GDM1 (cell line): ENCODE results near the gene PNPLA3.

Source experiments
- DNase-seq: peaks from one replicate; lab custom pipeline; 2025; lab: John Stamatoyannopoulos, UW

The PNPLA3 gene

DNA sequence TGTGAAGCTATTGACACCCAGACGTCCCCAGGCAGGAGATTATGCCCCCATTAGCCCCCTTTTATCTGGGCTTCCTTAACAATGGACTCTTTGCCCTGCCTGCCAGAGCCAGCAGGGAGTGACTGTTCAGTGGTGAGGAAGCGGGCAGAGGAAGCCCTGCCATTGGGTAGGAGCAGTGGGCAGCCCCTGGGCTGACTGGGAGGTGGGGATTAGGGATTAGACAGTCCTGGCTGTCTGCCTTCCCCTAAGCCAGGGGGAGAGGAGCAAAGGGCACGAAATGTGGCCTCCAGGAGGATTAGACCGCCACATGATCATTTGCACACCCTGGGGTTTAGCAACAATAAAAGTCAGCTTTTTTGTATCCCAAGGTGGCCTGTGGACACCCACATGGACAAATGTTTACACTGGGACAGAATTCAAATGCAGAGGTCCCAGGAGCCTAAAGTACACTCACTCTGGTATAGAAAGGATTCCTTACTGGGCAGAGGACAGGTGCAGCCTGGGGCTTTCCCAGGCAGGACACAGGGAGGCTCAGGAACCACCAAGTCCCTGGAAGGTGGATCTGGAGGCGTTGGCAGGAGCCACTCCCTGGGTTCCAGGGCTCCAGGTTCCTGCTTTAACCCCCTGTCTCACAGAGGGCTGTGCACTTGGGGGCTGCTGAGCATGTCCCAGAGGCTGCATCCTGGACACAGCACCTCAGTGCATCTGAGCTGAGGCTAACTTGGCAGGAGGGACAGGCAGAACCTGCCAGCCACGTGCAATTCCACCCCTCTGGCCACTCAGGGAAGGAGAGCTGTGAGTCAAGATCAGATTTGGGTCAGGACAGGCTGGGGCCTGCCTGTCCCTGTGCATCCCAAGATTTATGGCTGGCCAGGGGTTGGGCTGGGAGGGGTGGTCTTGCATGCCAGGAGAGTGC is 2.1 kb downstream of the PNPLA3 start:
- DNase-seq, result no peak

DNA sequence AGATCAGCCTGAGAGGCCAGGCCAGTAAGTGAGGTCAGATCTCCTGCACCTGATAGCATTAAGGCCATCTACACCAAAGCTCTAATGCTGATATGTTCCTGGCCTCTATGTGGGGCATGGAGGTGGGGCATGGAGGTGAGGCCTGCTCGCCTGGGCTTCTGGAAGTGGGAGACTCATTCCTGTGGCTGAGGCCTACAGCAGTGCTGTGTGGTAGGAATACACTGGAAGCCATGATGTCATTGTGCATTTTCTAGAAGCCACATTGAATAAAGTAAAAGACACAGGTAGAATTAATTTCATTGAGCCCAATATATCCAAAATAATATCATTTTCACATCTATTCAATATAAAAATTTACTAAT is 2.7 kb downstream of the PNPLA3 start:
- no peak for DNase-seq

DNA sequence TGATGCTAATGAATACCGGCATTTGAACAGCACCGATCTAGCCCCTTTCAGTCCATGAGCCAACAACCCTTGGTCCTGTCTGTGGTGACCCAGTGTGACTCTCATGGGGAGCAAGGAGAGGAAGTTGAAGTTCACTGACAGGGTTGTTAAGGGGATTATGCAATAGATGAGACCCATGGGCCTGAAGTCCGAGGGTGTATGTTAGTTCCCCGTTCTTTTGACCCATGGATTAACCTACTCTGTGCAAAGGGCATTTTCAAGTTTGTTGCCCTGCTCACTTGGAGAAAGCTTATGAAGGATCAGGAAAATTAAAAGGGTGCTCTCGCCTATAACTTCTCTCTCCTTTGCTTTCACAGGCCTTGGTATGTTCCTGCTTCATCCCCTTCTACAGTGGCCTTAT is 4.9 kb downstream of the PNPLA3 start:
- DNase-seq, result no peak

GRCh38 chr22:43928908-43929307 is 5.3 kb downstream of the PNPLA3 start:
- no peak for DNase-seq

- DNase-seq, result no peak
These were observed 8.2 kb downstream of the PNPLA3 start for GRCh38 chr22:43931771-43932170.

- no peak for DNase-seq
These were observed 17.8 kb downstream of the PNPLA3 start for GRCh38 chr22:43941449-43941848.

GRCh38 chr22:43944670-43945430 is 21.2 kb downstream of the PNPLA3 start:
- DNase-seq, result no peak

DNA sequence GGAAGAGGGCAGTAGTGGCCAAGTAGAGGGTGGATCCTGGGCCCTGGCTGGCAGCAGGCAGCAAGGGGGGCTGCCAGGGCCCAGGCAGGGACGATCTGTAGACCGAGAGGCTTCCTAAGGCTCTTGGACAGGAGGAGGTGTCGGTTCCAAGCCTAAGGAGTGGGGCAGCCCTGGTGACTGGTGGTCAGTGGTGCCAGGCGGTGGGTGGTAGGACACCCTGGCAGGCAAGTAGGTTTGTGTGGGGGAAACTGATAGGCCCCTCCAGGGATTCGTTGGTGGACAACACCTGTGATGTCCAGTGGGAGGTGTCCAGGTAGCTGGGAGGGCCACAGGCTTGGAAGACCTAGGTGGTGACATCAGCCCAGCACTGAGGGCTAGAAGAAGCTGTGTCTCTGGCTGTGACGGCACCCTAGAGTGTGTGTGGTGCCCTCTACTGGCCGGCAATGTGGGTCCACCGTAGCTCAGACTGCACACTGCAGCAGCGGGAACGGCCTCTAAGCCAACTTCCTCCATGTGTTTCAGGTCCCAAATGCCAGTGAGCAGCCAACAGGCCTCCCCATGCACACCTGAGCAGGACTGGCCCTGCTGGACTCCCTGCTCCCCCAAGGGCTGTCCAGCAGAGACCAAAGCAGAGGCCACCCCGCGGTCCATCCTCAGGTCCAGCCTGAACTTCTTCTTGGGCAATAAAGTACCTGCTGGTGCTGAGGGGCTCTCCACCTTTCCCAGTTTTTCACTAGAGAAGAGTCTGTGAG is 22.2 kb downstream of the PNPLA3 start:
- DNase-seq, result peak; percentile 71

DNA sequence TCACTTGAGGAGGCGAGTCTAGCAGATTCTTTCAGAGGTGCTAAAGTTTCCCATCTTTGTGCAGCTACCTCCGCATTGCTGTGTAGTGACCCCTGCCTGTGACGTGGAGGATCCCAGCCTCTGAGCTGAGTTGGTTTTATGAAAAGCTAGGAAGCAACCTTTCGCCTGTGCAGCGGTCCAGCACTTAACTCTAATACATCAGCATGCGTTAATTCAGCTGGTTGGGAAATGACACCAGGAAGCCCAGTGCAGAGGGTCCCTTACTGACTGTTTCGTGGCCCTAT is 22.7 kb downstream of the PNPLA3 start:
- no peak for DNase-seq

GRCh38 chr22:43948836-43949406 is 25.3 kb downstream of the PNPLA3 start:
- no peak for DNase-seq

DNA sequence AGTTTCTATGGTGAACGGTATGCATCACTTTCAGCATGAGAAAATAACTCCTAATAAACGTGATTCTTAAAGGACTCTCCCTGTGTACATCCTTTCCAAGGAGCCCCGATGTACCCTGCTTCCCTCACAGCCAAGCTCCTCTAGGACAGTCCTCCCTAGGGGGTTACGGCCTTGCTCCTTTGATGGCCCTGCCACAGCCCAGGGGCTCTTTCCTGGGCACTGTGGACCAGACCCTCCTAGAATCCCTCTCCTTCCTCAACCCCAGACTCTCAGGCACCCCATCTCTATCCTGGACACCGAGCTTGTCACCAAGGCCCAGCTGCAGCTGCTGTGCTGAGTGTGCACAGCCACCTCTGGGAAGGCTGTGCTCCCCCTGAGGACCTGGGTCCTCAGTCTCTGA is 27.8 kb downstream of the PNPLA3 start:
- no peak for DNase-seq

DNA sequence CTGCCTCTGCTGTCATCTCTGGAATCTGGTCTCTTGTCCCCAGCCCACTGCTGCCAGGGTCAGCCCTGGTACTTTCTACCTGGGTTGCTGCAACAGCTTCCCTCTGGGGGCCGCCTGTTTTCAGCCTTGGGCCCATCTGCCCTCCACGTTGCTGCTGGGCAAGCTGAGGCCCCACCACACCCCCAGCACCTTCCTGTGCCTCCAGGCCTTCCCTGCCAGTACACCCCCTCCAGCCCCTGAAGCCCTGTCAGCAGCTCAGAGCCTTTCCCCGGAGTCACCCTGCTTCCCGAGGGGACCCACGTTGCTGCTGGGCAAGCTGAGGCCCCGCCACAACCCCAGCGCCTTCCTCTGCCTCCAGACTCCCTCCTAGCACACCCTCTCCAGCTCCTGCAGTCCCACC is 28.4 kb downstream of the PNPLA3 start:
- no peak for DNase-seq

DNA sequence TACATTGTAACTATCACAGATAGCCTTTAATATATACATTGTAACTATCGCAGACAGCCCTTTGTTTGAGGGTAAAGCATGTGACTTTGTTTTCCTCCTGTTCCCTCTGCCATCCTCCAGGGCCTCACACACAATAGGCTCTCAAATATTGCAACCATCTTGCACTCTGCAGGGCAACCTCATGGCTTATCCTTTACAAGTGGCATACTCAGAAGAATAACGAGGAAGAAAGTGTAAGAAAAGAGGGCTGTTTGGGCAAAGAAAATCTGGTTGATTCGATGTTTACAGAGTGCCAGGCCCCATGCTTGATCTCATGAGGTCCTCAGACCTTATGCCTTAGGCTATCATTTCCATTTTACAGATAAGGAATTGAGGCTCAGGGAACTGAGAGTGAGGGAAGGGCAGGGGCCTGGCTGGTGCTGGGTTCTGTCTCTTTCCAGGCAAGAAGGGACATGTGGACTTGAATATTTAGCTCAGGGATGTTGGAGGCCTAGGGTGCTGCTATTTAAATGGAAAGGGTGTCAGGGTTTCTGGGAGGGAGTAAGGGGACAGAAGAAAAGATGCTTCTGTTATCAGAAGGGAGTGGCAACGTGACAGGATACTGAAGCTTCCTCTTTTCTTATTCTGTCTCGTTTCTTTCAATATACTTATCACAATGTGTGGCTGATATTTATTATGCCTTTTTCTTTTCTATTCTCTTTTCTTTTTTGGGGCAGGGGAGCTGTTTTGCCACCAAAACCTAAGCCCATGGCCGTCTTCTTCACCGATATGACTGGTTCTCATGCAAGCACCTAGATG is 30.6 kb downstream of the PNPLA3 start:
- no peak for DNase-seq

GRCh38 chr22:43955040-43955882 is 31.7 kb downstream of the PNPLA3 start, which contains the start of gene SAMM50:
TSS of gene SAMM50 (plus strand) at chr22:43955442. CDS start at chr22:43955578, 136 bp downstream.
- DNase-seq, result peak; percentile 90

DNA sequence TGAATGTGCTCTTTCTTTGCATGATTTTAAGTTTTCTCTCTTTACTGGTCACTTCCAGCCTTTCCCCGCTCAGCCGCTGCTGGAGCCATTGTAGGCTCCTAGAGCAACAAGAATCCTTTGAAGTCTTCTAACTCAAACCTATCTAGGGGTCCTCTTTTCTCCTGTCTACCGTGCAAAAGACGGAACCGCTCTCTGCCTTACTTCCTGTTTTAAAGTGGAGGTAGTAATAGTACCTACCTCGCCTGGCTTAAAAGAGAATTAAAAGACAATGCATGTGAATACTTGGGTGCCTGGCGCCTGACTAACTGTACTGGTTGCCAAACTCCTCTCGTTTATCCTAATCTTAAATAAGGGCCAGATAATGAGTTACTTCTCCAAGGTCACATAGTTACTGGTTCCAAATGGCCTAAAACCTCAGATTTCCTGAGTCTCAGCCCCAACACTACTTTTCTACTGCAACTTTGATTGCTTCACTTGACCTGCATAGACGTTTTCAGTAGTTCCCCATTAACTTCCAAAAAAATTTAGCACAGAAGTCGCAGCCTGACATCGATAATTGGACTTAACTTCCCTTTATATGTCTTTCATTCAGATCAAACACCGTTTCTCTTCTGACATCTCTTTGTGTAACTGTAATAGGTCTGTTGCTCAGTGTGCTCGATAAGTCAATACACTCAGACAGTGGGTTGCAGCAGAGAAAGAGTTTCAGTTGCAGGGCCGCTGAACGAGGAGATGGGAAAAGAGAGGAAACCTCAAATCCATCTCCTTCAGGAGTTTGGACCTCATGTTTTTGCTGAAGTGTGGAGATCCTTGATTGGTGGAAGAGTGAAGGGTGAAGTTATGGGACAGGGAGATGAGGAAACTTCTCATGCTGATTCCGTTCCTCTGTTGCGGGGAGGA is 32.5 kb downstream of the PNPLA3 start:
- no peak for DNase-seq

DNA sequence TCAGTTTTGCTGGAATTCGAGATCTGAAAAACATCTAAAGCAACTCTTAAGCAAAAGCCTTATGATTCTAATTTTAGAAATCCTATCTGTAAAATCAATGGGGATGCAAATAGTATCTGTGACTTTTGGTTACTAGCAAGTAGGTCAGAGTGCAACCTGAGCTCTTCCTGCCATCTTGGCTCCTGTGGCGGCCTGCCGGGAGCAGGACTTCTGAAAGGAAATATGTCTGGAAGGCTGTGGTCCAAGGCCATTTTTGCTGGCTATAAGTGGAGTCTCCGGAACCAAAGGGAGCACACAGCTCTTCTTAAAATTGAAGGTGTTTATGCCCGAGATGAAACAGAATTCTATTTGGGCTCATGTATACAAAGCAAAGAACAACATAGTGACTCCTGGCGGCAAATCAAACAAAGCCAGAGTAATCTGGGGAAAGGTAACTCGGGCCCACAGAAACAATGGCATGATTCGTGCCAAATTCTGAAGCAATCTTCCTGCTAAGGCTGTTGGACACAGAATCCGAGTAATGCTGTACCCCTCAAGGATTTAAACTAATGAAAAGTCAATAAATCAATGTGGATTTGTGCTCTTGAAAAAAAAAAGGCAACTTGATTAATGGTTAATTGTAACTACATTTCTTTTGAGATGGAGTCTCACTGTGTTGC is 33.3 kb downstream of the PNPLA3 start:
- no peak for DNase-seq

DNA sequence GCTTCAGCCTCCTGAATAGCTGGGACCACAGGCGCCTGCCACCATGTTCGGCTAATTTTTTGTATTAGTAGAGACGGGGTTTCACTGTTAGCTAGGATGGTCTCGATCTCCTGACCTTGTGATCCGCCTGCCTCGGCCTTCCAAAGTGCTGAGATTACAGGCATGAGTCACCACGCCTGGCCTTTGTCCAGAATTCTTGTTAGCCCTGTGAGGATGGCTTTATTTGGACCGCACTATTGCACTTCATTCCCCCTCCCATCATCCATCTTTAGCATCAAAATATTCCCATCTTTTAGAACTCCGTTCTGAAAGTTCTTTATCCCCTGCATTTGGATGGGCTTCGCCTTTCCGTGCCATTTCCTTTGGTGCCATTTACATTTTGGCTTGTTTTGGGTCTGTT is 34.3 kb downstream of the PNPLA3 start:
- no peak for DNase-seq

DNA sequence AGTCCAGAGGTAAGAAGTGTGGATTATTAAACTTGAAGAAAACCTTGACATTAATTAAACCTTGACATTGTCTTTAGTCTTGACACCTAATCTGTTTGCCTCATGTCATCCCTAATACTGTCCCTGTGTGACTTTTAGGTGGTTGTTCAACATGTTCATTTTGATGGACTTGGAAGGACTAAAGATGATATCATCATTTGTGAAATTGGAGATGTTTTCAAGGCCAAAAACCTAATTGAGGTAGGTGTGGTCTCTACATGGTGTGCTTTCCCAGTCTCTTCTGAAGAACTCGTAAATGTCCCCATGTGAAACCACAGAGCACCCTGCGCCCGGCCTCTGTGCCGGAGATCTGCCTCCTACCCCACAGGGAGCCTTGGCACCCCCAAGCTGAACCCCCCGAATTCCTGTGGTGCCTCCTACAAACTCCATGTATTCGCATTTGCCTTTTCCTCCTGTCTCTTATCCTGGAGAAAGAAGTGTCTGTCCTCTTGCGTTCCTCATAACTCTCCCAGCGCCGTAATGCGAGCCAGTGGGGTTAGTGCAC is 40.8 kb downstream of the PNPLA3 start:
- DNase-seq, result no peak

- no peak for DNase-seq
These were observed 43.5 kb downstream of the PNPLA3 start for GRCh38 chr22:43967069-43967468.
